Measurements from ENCODE around the gene TMEM134.

The TMEM134 gene

GRCh38 chr11:67419325-67420049, 49.6 kb downstream of the TMEM134 start:
- no peak for DNase-seq

GRCh38 chr11:67418476-67419281, 50.4 kb downstream of the TMEM134 start:
- DNase-seq: no peak

GRCh38 chr11:67417425-67417824, 51.6 kb downstream of the TMEM134 start:
- no peak for DNase-seq

GRCh38 chr11:67416416-67417335, 52.4 kb downstream of the TMEM134 start:
- DNase-seq: peak; percentile 44

- no peak for DNase-seq
Measured at GRCh38 chr11:67415501-67416304, 53.3 kb downstream of the TMEM134 start, which contains the start of gene CARNS1. Gene CARNS1 (plus strand): TSS chr11:67415678. CDS start chr11:67416200, 522 bp downstream.

GRCh38 chr11:67413266-67413849, 55.7 kb downstream of the TMEM134 start:
- DNase-seq: no peak

GRCh38 chr11:67412495-67413179, 56.4 kb downstream of the TMEM134 start:
- no peak for DNase-seq

- DNase-seq: no peak
Measured at GRCh38 chr11:67411785-67412152, 57.3 kb downstream of the TMEM134 start.

Measured in activated gamma-delta T cell (primary cell).